H9 (cell line): Measurements from ENCODE around the gene THTPA. TPM values are rescaled to one million over a fixed set of nuclear protein-coding genes. Genes with fewer than 3 reads are reported as not detected.
"Not testable (repeated sequence)": the region's sequence is repeated elsewhere in the genome, so short reads cannot be mapped to it uniquely, and the experiment has no call there.

ENCODE experiments used
- DNase-seq: peaks from one replicate; pipeline ENCODE4 v3.0.0-alpha.2; 2017
- H2AFZ ChIP-seq: one replicate; pipeline ENCODE4 v1.6.1; 2013; ENCODE audit warnings: mild to moderate bottlenecking, low read length, control low read depth, moderate library complexity
- H2AK5ac ChIP-seq: 2 replicates; pipeline ENCODE4 v1.6.1; 2013; ENCODE audit warnings: low read length, control low read depth, mixed read lengths; ENCODE audit not compliant: insufficient read length
- H2BK120ac ChIP-seq: one replicate; pipeline ENCODE4 v1.6.1; 2013; ENCODE audit warnings: low read depth, mild to moderate bottlenecking, low read length, control low read depth, inconsistent platforms; ENCODE audit not compliant: poor library complexity, severe bottlenecking
- H2BK12ac ChIP-seq: 2 replicates; pipeline ENCODE4 v1.6.1; 2013; ENCODE audit warnings: low read length, control low read depth, mixed read lengths, low read depth; ENCODE audit not compliant: insufficient read length
- H2BK15ac ChIP-seq: 2 replicates; pipeline ENCODE4 v1.6.1; 2013; ENCODE audit warnings: low read depth, low read length, control low read depth
- H2BK20ac ChIP-seq: one replicate; pipeline ENCODE4 v1.6.1; 2013; ENCODE audit warnings: low read depth, mild to moderate bottlenecking, low read length, control low read depth, inconsistent platforms; ENCODE audit not compliant: poor library complexity, severe bottlenecking
- H2BK5ac ChIP-seq: 2 replicates; pipeline ENCODE4 v1.6.1; 2013; ENCODE audit warnings: low read length, control low read depth, mixed read lengths; ENCODE audit not compliant: insufficient read length
- H3K14ac ChIP-seq: 2 replicates; pipeline ENCODE4 v1.6.1; 2013; ENCODE audit warnings: low read length, control low read depth; ENCODE audit not compliant: insufficient read depth
- H3K18ac ChIP-seq: 2 replicates; pipeline ENCODE4 v1.6.1; 2013; ENCODE audit warnings: low read depth, mild to moderate bottlenecking, mixed read lengths, low read length, control low read depth; ENCODE audit not compliant: insufficient read length
- H3K23ac ChIP-seq: 2 replicates; pipeline ENCODE4 v1.6.1; 2013; ENCODE audit warnings: low read length, control low read depth, mixed read lengths, low read depth; ENCODE audit not compliant: insufficient read length
- H3K23me2 ChIP-seq: 2 replicates; pipeline ENCODE4 v1.6.1; 2013; ENCODE audit warnings: low read depth, mild to moderate bottlenecking, mixed read lengths, low read length, control low read depth; ENCODE audit not compliant: insufficient read length, poor library complexity, severe bottlenecking
- H3K27ac ChIP-seq: 2 replicates; pipeline ENCODE4 v1.5.1; 2013; ENCODE audit warnings: low read length, control low read depth, mixed read lengths, low read depth; ENCODE audit not compliant: insufficient read length
- H3K27me3 ChIP-seq: 2 replicates; pipeline ENCODE4 v1.6.1; 2013; ENCODE audit warnings: low read length, control low read depth, inconsistent platforms; ENCODE audit not compliant: insufficient read depth
- H3K4ac ChIP-seq: 2 replicates; pipeline ENCODE4 v1.6.1; 2013; ENCODE audit warnings: low read depth, mild to moderate bottlenecking, control low read depth, inconsistent platforms, low read length, moderate library complexity
- H3K4me1 ChIP-seq: 2 replicates; pipeline ENCODE4 v1.6.1; 2013; ENCODE audit warnings: low read length, control low read depth, inconsistent platforms; ENCODE audit not compliant: insufficient read depth
- H3K4me2 ChIP-seq: 2 replicates; pipeline ENCODE4 v1.6.1; 2013; ENCODE audit warnings: low read length, control low read depth, mixed read lengths; ENCODE audit not compliant: insufficient read length, insufficient read depth
- H3K56ac ChIP-seq: 2 replicates; pipeline ENCODE4 v1.6.1; 2013; ENCODE audit warnings: low read depth, mild to moderate bottlenecking, mixed read lengths, low read length, control low read depth; ENCODE audit not compliant: insufficient read length
- H3K79me1 ChIP-seq: 2 replicates; pipeline ENCODE4 v1.6.1; 2013; ENCODE audit warnings: low read depth, mild to moderate bottlenecking, moderate library complexity, low read length, control low read depth, inconsistent platforms; ENCODE audit not compliant: insufficient read depth, poor library complexity, severe bottlenecking
- H3K79me2 ChIP-seq: 2 replicates; pipeline ENCODE4 v1.6.1; 2013; ENCODE audit warnings: low read length, control low read depth, inconsistent platforms; ENCODE audit not compliant: insufficient read depth
- H3K9ac ChIP-seq: 2 replicates; pipeline ENCODE4 v1.6.1; 2013; ENCODE audit warnings: low read length, control low read depth, mixed read lengths; ENCODE audit not compliant: insufficient read length; ENCODE audit errors: extremely low read depth
- H3K9me3 ChIP-seq: one replicate; pipeline ENCODE4 v1.6.1; 2013; ENCODE audit warnings: low read depth, low read length, inconsistent platforms; ENCODE audit not compliant: control insufficient read depth
- H3T11ph ChIP-seq: one replicate; pipeline ENCODE4 v1.6.1; 2013; ENCODE audit warnings: mild to moderate bottlenecking, low read length, control low read depth, inconsistent platforms
- H4K20me1 ChIP-seq: one replicate; pipeline ENCODE4 v1.6.1; 2013; ENCODE audit not compliant: control insufficient read depth, insufficient read length, insufficient read depth
- H4K5ac ChIP-seq: 2 replicates; pipeline ENCODE4 v1.6.1; 2013; ENCODE audit warnings: low read depth, mild to moderate bottlenecking, mixed read lengths, low read length, control low read depth; ENCODE audit not compliant: insufficient read length
- H4K8ac ChIP-seq: replicated peaks from 2 replicates; pipeline ENCODE4 v1.6.1; 2013; ENCODE audit warnings: low read length, control low read depth, mixed read lengths, low read depth; ENCODE audit not compliant: insufficient read length
- H4K91ac ChIP-seq: 2 replicates; pipeline ENCODE4 v1.6.1; 2013; ENCODE audit warnings: low read depth, mild to moderate bottlenecking, moderate library complexity, mixed read lengths, low read length, control low read depth; ENCODE audit not compliant: insufficient read length
- H3K27ac Mint-ChIP-seq, 3 experiments: 2 replicates in 2 of 3; 3 replicates in 1 of 3; pipeline ENCODE4 v1.8.0; 2020 to 2021; ENCODE audit warnings: mixed read lengths in 3 of 3, mild to moderate bottlenecking in 1 of 3, moderate library complexity in 1 of 3
- H3K27me3 Mint-ChIP-seq: 2 replicates; pipeline ENCODE4 v1.8.0; 2021; ENCODE audit warnings: low read depth, mild to moderate bottlenecking, moderate library complexity, mixed read lengths
- H3K36me3 Mint-ChIP-seq, 3 experiments: 2 replicates in 2 of 3; 3 replicates in 1 of 3; pipeline ENCODE4 v1.8.0; 2020 to 2021; ENCODE audit warnings: low read depth in 3 of 3, mixed read lengths in 3 of 3; ENCODE audit not compliant: insufficient read depth in 1 of 3
- H3K4me1 Mint-ChIP-seq, 2 experiments: 2 replicates each; pipeline ENCODE4 v1.8.0; 2020; ENCODE audit warnings: mixed read lengths in 2 of 2
- H3K4me3 Mint-ChIP-seq, 2 experiments: 2 replicates in 1 of 2; 3 replicates in 1 of 2; pipeline ENCODE4 v1.8.0; 2020 to 2021; ENCODE audit warnings: mild to moderate bottlenecking in 2 of 2, mixed read lengths in 2 of 2, moderate library complexity in 1 of 2
- H3K9me3 Mint-ChIP-seq, 2 experiments: 2 replicates in 1 of 2; 3 replicates in 1 of 2; pipeline ENCODE4 v1.8.0; 2020; ENCODE audit warnings: mild to moderate bottlenecking in 2 of 2, mixed read lengths in 2 of 2, moderate library complexity in 1 of 2
- CTCF ChIP-seq: fragments of 200-600 bp; sonication (generic); conservative IDR thresholded peaks from 3 replicates; pipeline ENCODE4 v1.8.0; 2021; ENCODE audit warnings: antibody characterized with exemption, mild to moderate bottlenecking
- WGBS: extraction: QIAGEN DNeasy Blood & Tissue Kit; methylation state at CpG from one replicate; pipeline ENCODE4 v1.1.7; 2013; ENCODE audit warnings: missing lambda C conversion rate, low lambda C conversion rate, mixed read lengths; ENCODE audit not compliant: insufficient read length; ENCODE audit errors: extremely low coverage; 5-methylcytosine and 5-hydroxymethylcytosine counted together
- total RNA-seq: library from RNA; stranded (reverse); gene quantifications from 2 replicates; pipeline ENCODE4 v1.2.1, GENCODE V29; 2021

Gene THTPA
- total RNA-seq, 1 experiment from 2014 or later, result 15.6 TPM

GRCh38 chr14:23582906-23583760 is 27.1 kb downstream of the THTPA start:
- Histone ChIP-seq H2AFZ (no peak overlapping the region), H2BK20ac (no peak overlapping the region), H3K79me1 (no peaks in the 10 kb centered on the region), H3K4ac (no peak overlapping the region), H4K8ac (no peak overlapping the region), H3K18ac (no peak overlapping the region), H4K91ac (no peak overlapping the region), H4K5ac (no peak overlapping the region), H4K20me1 (no peaks in the 10 kb centered on the region), H3T11ph (no peak overlapping the region), H3K9ac (no peak overlapping the region), H3K4me2 (no peak overlapping the region), H3K14ac (no peak overlapping the region), H3K9me3 (no peaks in the 10 kb centered on the region), H3K23me2 (peaks cover 8% of the 10 kb centered on the region), H2BK5ac (no peak overlapping the region), H3K23ac (no peak overlapping the region), H2BK15ac (no peak overlapping the region), H3K56ac (no peak overlapping the region), H2AK5ac (no peak overlapping the region), H3K27ac (no peak overlapping the region), H2BK120ac (no peak overlapping the region), H2BK12ac (no peak overlapping the region), H3K4me1 (peaks cover 3% of the 10 kb centered on the region; the same call in 1 of the 2 replicates), H3K79me2 (no peaks in the 10 kb centered on the region), H3K27me3 (no peaks in the 10 kb centered on the region)
- Mint-ChIP-seq H3K27me3 (peaks cover 51% of the 10 kb centered on the region), H3K4me3 (no peak overlapping the region), H3K4me1 (peaks cover 11 to 25% of the 10 kb centered on the region in 2 experiments), H3K27ac (no peak overlapping the region; a peak in 1 of 7 replicates), H3K36me3 (peaks cover 0 to 2% (median 0%) of the 10 kb centered on the region in 3 experiments; a peak in 1 of 7 replicates), H3K9me3 (peaks cover 3 to 12% of the 10 kb centered on the region in 2 experiments; a peak in 4 of 5 replicates)
- no CpG with 5 or more reads among the region's 3 CpGs for WGBS
- no peak for DNase-seq
- TF ChIP-seq CTCF, result no peak

GRCh38 chr14:23583761-23584526 is 27.9 kb downstream of the THTPA start:
- H3K9me3 Mint-ChIP-seq, result peaks cover 3 to 12% of the 10 kb centered on the region in 2 experiments; a peak in 4 of 5 replicates
- not testable (repeated sequence) for H3K56ac ChIP-seq, H3K9me3 ChIP-seq, H3K9ac ChIP-seq, H2BK12ac ChIP-seq, H3K27ac ChIP-seq, H3K79me1 ChIP-seq, H2BK15ac ChIP-seq, H3K36me3 Mint-ChIP-seq, H3K14ac ChIP-seq, H3K23me2 ChIP-seq, H3K4me2 ChIP-seq, H3K4me1 ChIP-seq, H3K4ac ChIP-seq, H2BK20ac ChIP-seq, H4K91ac ChIP-seq, H4K8ac ChIP-seq, DNase-seq, H4K5ac ChIP-seq, H3K4me3 Mint-ChIP-seq, H3K79me2 ChIP-seq, H3K23ac ChIP-seq, H3T11ph ChIP-seq, H3K18ac ChIP-seq, H2AK5ac ChIP-seq, H3K27me3 ChIP-seq, H4K20me1 ChIP-seq, H2BK5ac ChIP-seq, H3K27ac Mint-ChIP-seq, H2AFZ ChIP-seq, H2BK120ac ChIP-seq
- WGBS, result no CpG with 5 or more reads among the region's 25 CpGs
- H3K4me1 Mint-ChIP-seq, result peaks cover 7 to 23% of the 10 kb centered on the region in 2 experiments; a peak in 3 of 4 replicates
- peaks cover 43% of the 10 kb centered on the region for H3K27me3 Mint-ChIP-seq
